ENCODE results near the gene HERC2. TPM values are rescaled to one million over a fixed set of nuclear protein-coding genes. Genes with fewer than 3 reads are reported as not detected.
A peak's percentile ranks its signal among the peaks of the same experiment; 100 is the strongest.

Gene HERC2
- total RNA-seq, 1 experiment from 2014 or later: 69.2 TPM

DNA sequence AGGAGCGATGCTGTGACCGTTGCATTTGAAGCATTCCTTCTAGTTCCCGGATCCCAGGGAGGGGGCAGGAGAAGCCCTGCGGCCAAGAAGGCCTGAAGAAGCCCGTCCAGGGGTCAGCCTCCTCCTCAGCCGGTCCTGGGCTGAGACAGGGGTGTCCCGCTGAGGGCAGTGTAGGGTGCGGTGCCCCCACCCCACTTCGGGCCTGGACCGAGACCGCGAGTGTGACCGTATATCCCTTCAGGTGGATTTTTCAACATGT lies 225.6 kb downstream of the HERC2 start:
- Histone ChIP-seq H4K20me1 (ENCODE audit: control insufficient read depth, insufficient read depth, insufficient read length) (no peaks in the 10 kb centered on the region), H2AK5ac (ENCODE audit: insufficient read length, low read length) (no peak overlapping the region), H2BK120ac (ENCODE audit: low read depth, low read length, poor library complexity, severe bottlenecking) (no peak overlapping the region), H2AFZ (ENCODE audit: low read length) (no peak overlapping the region), H3K56ac (ENCODE audit: insufficient read length, low read depth, low read length) (no peak overlapping the region), H3K27ac (ENCODE audit: insufficient read length, low read depth, low read length) (no peak overlapping the region), H3K79me2 (ENCODE audit: insufficient read depth, low read length) (no peaks in the 10 kb centered on the region), H3K4me2 (ENCODE audit: insufficient read depth, insufficient read length, low read length) (peak overlapping the region; percentile 58), H2BK5ac (ENCODE audit: insufficient read length, low read length) (no peak overlapping the region), H2BK12ac (ENCODE audit: insufficient read length, low read depth, low read length) (no peak overlapping the region), H4K5ac (ENCODE audit: insufficient read length, low read depth, low read length) (no peak overlapping the region), H2BK20ac (ENCODE audit: low read depth, low read length, poor library complexity, severe bottlenecking) (no peak overlapping the region), H3K4ac (ENCODE audit: low read depth, low read length) (no peak overlapping the region), H3K79me1 (ENCODE audit: insufficient read depth, low read depth, low read length, poor library complexity, severe bottlenecking) (no peaks in the 10 kb centered on the region), H3K27me3 (ENCODE audit: insufficient read depth, low read length) (peaks cover 60% of the 10 kb centered on the region), H3K14ac (ENCODE audit: insufficient read depth, low read length) (no peak overlapping the region), H4K8ac (replicated peaks; ENCODE audit: insufficient read length, low read depth, low read length) (no peak overlapping the region), H4K91ac (ENCODE audit: insufficient read length, low read depth, low read length) (no peak overlapping the region), H3K23ac (ENCODE audit: insufficient read length, low read depth, low read length) (no peak overlapping the region), H3K9ac (ENCODE audit: extremely low read depth, insufficient read length, low read length) (no peak overlapping the region), H3K4me1 (ENCODE audit: insufficient read depth, low read length) (no peaks in the 10 kb centered on the region; the same call in 1 of the 2 replicates), H3K23me2 (ENCODE audit: insufficient read length, low read depth, low read length, poor library complexity, severe bottlenecking) (peaks cover 17% of the 10 kb centered on the region), H2BK15ac (ENCODE audit: low read depth, low read length) (no peak overlapping the region), H3T11ph (ENCODE audit: low read length) (no peak overlapping the region), H3K9me3 (ENCODE audit: control insufficient read depth, low read depth, low read length) (no peaks in the 10 kb centered on the region), H3K18ac (ENCODE audit: insufficient read length, low read depth, low read length) (no peak overlapping the region)
- peaks cover 6 to 13% of the 10 kb centered on the region in 2 experiments for H3K9me3 Mint-ChIP-seq
- peaks cover 24 to 25% of the 10 kb centered on the region in 2 experiments for H3K4me1 Mint-ChIP-seq
- no peak overlapping the region for H3K27ac Mint-ChIP-seq
- DNase-seq: no peak
- peaks cover 95% of the 10 kb centered on the region for H3K27me3 Mint-ChIP-seq (ENCODE audit: low read depth)
- no CpG with 5 or more reads among the region's 13 CpGs for WGBS (ENCODE audit: extremely low coverage, insufficient read length, low lambda C conversion rate)
- peaks cover 0 to 3% (median 0%) of the 10 kb centered on the region in 3 experiments; a peak in 2 of 7 replicates for H3K36me3 Mint-ChIP-seq (ENCODE audit: insufficient read depth in 1 of 3, low read depth in 3 of 3)
- peak overlapping the region; percentile 65 to 88 for H3K4me3 Mint-ChIP-seq
- TF ChIP-seq, protein P1, sequence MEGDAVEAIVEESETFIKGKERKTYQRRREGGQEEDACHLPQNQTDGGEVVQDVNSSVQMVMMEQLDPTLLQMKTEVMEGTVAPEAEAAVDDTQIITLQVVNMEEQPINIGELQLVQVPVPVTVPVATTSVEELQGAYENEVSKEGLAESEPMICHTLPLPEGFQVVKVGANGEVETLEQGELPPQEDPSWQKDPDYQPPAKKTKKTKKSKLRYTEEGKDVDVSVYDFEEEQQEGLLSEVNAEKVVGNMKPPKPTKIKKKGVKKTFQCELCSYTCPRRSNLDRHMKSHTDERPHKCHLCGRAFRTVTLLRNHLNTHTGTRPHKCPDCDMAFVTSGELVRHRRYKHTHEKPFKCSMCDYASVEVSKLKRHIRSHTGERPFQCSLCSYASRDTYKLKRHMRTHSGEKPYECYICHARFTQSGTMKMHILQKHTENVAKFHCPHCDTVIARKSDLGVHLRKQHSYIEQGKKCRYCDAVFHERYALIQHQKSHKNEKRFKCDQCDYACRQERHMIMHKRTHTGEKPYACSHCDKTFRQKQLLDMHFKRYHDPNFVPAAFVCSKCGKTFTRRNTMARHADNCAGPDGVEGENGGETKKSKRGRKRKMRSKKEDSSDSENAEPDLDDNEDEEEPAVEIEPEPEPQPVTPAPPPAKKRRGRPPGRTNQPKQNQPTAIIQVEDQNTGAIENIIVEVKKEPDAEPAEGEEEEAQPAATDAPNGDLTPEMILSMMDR (conservative IDR thresholded peaks at IDR 0.05): no peak

All from H9 (cell line).